ENCODE data around the gene ZNF608. TPM values are rescaled to one million over a fixed set of nuclear protein-coding genes. Genes with fewer than 3 reads are reported as not detected.

Gene ZNF608
- total RNA-seq, 1 experiment from 2014 or later: 5.6 TPM

DNA sequence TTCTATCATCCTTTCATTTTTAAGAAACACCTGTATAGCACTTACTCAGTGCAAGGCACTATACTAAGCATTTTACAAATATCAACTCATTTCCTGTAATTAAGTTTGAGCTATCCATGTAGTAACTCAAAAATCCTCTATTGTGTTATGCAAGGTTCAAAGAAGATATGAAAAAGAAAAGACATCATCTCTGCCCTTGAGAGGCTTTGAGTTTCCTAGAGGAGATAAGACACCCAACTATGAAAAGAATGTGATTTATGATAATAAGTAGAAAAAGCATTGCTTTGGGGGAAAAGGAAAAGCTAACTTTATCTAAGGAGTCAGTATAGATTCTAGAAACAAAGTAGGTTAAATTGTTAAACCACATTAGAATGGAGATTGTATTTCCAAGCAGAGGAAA, 14.2 kb upstream of the ZNF608 start:
- Histone ChIP-seq H3K9ac (ENCODE audit: low read length) (no peak overlapping the region), H3K79me2 (ENCODE audit: insufficient read depth, low read length) (no peaks in the 10 kb centered on the region), H3K4me3 (replicated peaks in 1 of 2; ENCODE audit: low read depth in 1 of 2, low read length in 2 of 2) (no peak overlapping the region), H3K27ac (ENCODE audit: low read depth, low read length) (no peak overlapping the region), H2AFZ (ENCODE audit: low read depth, low read length, poor library complexity, severe bottlenecking) (no peak overlapping the region), H3K36me3 (ENCODE audit: control insufficient read depth in 1 of 2, insufficient read depth in 2 of 2, low read length in 2 of 2) (no peaks in the 10 kb centered on the region), H3K9me3 (ENCODE audit: control insufficient read depth in 1 of 2, insufficient read depth in 1 of 2, low read depth in 1 of 2, low read length in 2 of 2) (no peaks in the 10 kb centered on the region), H3K4me1 (ENCODE audit: control insufficient read depth in 1 of 2, insufficient read depth in 2 of 2, low read length in 2 of 2) (no peaks in the 10 kb centered on the region), H3K4me2 (ENCODE audit: low read length) (no peak overlapping the region), H4K20me1 (ENCODE audit: insufficient read depth) (no peaks in the 10 kb centered on the region), H3K9me2 (ENCODE audit: insufficient read depth) (no peaks in the 10 kb centered on the region), H3K27me3 (ENCODE audit: insufficient read depth, low read length) (no peaks in the 10 kb centered on the region)
- ATAC-seq (no peak), DNase-seq (ENCODE audit: low read depth, low spot score) (no peak)
- no TSS peak for BruUV-seq (replicated peaks)
- intact Hi-C loops (cut with micrococcal nuclease): no loop called here
- no peak for TF ChIP-seq YY1 (IDR thresholded peaks at IDR 0.05; ENCODE audit: extremely low read depth, insufficient replicate concordance, low read depth, low read length)
- TF ChIP-seq SIN3A (IDR thresholded peaks at IDR 0.05; ENCODE audit: low read depth): no peak
- TF ChIP-seq RAD21 (IDR thresholded peaks at IDR 0.05; ENCODE audit: low read depth): no peak
- TF ChIP-seq EZH2 (IDR thresholded peaks at IDR 0.05): no peak
- TF ChIP-seq, protein P1, sequence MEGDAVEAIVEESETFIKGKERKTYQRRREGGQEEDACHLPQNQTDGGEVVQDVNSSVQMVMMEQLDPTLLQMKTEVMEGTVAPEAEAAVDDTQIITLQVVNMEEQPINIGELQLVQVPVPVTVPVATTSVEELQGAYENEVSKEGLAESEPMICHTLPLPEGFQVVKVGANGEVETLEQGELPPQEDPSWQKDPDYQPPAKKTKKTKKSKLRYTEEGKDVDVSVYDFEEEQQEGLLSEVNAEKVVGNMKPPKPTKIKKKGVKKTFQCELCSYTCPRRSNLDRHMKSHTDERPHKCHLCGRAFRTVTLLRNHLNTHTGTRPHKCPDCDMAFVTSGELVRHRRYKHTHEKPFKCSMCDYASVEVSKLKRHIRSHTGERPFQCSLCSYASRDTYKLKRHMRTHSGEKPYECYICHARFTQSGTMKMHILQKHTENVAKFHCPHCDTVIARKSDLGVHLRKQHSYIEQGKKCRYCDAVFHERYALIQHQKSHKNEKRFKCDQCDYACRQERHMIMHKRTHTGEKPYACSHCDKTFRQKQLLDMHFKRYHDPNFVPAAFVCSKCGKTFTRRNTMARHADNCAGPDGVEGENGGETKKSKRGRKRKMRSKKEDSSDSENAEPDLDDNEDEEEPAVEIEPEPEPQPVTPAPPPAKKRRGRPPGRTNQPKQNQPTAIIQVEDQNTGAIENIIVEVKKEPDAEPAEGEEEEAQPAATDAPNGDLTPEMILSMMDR (IDR thresholded peaks at IDR 0.05 in 2 of 3, conservative IDR thresholded peaks at IDR 0.05 in 1 of 3; ENCODE audit: borderline replicate concordance in 1 of 3, insufficient read depth in 1 of 3, low read depth in 2 of 3, low read length in 2 of 3): no peak
- TF ChIP-seq, protein P2, sequence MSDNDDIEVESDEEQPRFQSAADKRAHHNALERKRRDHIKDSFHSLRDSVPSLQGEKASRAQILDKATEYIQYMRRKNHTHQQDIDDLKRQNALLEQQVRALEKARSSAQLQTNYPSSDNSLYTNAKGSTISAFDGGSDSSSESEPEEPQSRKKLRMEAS (IDR thresholded peaks at IDR 0.05): no peak
- no peak for TF ChIP-seq ZFX (IDR thresholded peaks at IDR 0.05)
- no peak for TF ChIP-seq ZNF274 (IDR thresholded peaks at IDR 0.05; ENCODE audit: low read depth, low read length)
- no peak for TF ChIP-seq JUND (IDR thresholded peaks at IDR 0.05)
- no peak for TF ChIP-seq CBX3 (IDR thresholded peaks at IDR 0.05; ENCODE audit: low read depth)
- no peak for TF ChIP-seq POLR2AphosphoS5 (IDR thresholded peaks at IDR 0.05; ENCODE audit: low read depth, low read length)
- no peak for TF ChIP-seq EZH2phosphoT487 (IDR thresholded peaks at IDR 0.05; ENCODE audit: borderline replicate concordance)
- TF ChIP-seq, protein P3, sequence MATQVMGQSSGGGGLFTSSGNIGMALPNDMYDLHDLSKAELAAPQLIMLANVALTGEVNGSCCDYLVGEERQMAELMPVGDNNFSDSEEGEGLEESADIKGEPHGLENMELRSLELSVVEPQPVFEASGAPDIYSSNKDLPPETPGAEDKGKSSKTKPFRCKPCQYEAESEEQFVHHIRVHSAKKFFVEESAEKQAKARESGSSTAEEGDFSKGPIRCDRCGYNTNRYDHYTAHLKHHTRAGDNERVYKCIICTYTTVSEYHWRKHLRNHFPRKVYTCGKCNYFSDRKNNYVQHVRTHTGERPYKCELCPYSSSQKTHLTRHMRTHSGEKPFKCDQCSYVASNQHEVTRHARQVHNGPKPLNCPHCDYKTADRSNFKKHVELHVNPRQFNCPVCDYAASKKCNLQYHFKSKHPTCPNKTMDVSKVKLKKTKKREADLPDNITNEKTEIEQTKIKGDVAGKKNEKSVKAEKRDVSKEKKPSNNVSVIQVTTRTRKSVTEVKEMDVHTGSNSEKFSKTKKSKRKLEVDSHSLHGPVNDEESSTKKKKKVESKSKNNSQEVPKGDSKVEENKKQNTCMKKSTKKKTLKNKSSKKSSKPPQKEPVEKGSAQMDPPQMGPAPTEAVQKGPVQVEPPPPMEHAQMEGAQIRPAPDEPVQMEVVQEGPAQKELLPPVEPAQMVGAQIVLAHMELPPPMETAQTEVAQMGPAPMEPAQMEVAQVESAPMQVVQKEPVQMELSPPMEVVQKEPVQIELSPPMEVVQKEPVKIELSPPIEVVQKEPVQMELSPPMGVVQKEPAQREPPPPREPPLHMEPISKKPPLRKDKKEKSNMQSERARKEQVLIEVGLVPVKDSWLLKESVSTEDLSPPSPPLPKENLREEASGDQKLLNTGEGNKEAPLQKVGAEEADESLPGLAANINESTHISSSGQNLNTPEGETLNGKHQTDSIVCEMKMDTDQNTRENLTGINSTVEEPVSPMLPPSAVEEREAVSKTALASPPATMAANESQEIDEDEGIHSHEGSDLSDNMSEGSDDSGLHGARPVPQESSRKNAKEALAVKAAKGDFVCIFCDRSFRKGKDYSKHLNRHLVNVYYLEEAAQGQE (IDR thresholded peaks at IDR 0.05; ENCODE audit: low read depth): no peak
- ChIA-PET POLR2A (no interaction called here), CTCF (no interaction called here), RAD21 (ENCODE audit: low non-redundant PET in 1 of 2, low total read pairs in 2 of 2, uncharacterized antibody in 2 of 2, unreplicated experiment in 2 of 2) (no interaction called here)

Data from HCT116 (cell line).